Mesenchymal stem cell (in vitro differentiated cells and primary cell): ENCODE data around the gene ZNF761.
"Not testable (repeated sequence)": the region's sequence is repeated elsewhere in the genome, so short reads cannot be mapped to it uniquely, and the experiment has no call there.

ENCODE experiments used
- DNase-seq: peaks from one replicate; pipeline ENCODE4 v3.0.0-alpha.2; 2013
- H2AFZ ChIP-seq: one replicate; pipeline ENCODE4 v1.6.1; 2013; ENCODE audit warnings: low read depth, mild to moderate bottlenecking, control low read depth, inconsistent platforms, low read length, moderate library complexity
- H2AK5ac ChIP-seq: 2 replicates; pipeline ENCODE4 v1.6.1; 2013; ENCODE audit warnings: low read length, moderate library complexity, mild to moderate bottlenecking, inconsistent platforms; ENCODE audit not compliant: severe bottlenecking
- H2BK120ac ChIP-seq: one replicate; pipeline ENCODE4 v1.6.1; 2013; ENCODE audit warnings: low read depth, mild to moderate bottlenecking, inconsistent platforms, low read length, moderate library complexity
- H2BK12ac ChIP-seq, 2 experiments: one replicate each; pipeline ENCODE4 v1.6.1; 2013; ENCODE audit warnings: inconsistent platforms in 2 of 2, low read length in 2 of 2, mild to moderate bottlenecking in 2 of 2, moderate library complexity in 2 of 2, control low read depth in 1 of 2
- H2BK15ac ChIP-seq: one replicate; pipeline ENCODE4 v1.6.1; 2013; ENCODE audit warnings: mild to moderate bottlenecking, low read depth, inconsistent platforms; ENCODE audit not compliant: poor library complexity, severe bottlenecking
- H2BK5ac ChIP-seq: 2 replicates; pipeline ENCODE4 v1.6.1; 2013; ENCODE audit warnings: low read depth, mild to moderate bottlenecking, low read length, control low read depth, inconsistent platforms; ENCODE audit not compliant: poor library complexity, severe bottlenecking
- H3K14ac ChIP-seq, 2 experiments: one replicate each; pipeline ENCODE4 v1.6.1; 2013; ENCODE audit warnings: inconsistent platforms in 2 of 2, low read length in 2 of 2, control low read depth in 1 of 2, mild to moderate bottlenecking in 1 of 2, moderate library complexity in 1 of 2
- H3K18ac ChIP-seq, 2 experiments: one replicate each; pipeline ENCODE4 v1.6.1; 2013; ENCODE audit warnings: inconsistent platforms in 2 of 2, low read length in 2 of 2, control low read depth in 1 of 2, low read depth in 1 of 2, mild to moderate bottlenecking in 1 of 2
- H3K23ac ChIP-seq, 2 experiments: one replicate each; pipeline ENCODE4 v1.6.1; 2013; ENCODE audit warnings: inconsistent platforms in 2 of 2, low read length in 2 of 2, mild to moderate bottlenecking in 2 of 2, moderate library complexity in 2 of 2, control low read depth in 1 of 2
- H3K27ac ChIP-seq: 2 replicates; pipeline ENCODE4 v1.5.1; 2013; ENCODE audit warnings: mild to moderate bottlenecking, moderate library complexity, low read length, control low read depth, inconsistent platforms; ENCODE audit not compliant: poor library complexity, severe bottlenecking
- H3K27me3 ChIP-seq, 2 experiments: 2 replicates each; pipeline versions ENCODE4 v1.6.1 to v1.7.0; 2013; ENCODE audit warnings: low read length in 2 of 2, mild to moderate bottlenecking in 2 of 2, moderate library complexity in 2 of 2, control low read depth in 1 of 2, inconsistent platforms in 1 of 2; ENCODE audit not compliant: control insufficient read depth in 1 of 2, insufficient read depth in 1 of 2
- H3K36me3 ChIP-seq, 2 experiments: 2 replicates each; pipeline versions ENCODE4 v1.6.1 to v1.7.0; 2013; ENCODE audit warnings: low read length in 2 of 2, control low read depth in 1 of 2, inconsistent platforms in 1 of 2, low read depth in 1 of 2, mild to moderate bottlenecking in 1 of 2; ENCODE audit not compliant: insufficient read depth in 2 of 2, control insufficient read depth in 1 of 2
- H3K4ac ChIP-seq, 2 experiments: one replicate each; pipeline ENCODE4 v1.6.1; 2013; ENCODE audit warnings: inconsistent platforms in 2 of 2, low read length in 2 of 2, mild to moderate bottlenecking in 2 of 2, moderate library complexity in 2 of 2, control low read depth in 1 of 2, low read depth in 1 of 2
- H3K4me1 ChIP-seq: 2 replicates; pipeline ENCODE4 v1.6.1; 2013; ENCODE audit warnings: low read depth, low read length, control low read depth; ENCODE audit not compliant: control insufficient read depth, insufficient read depth
- H3K4me2 ChIP-seq: 2 replicates; pipeline ENCODE4 v1.6.1; 2013; ENCODE audit warnings: low read length, mild to moderate bottlenecking, inconsistent platforms; ENCODE audit not compliant: poor library complexity, severe bottlenecking
- H3K4me3 ChIP-seq, 2 experiments: 2 replicates each; pipeline versions ENCODE4 v1.5.1 to v1.7.0; 2013; ENCODE audit warnings: low read length in 2 of 2, mild to moderate bottlenecking in 2 of 2, control low read depth in 1 of 2, low read depth in 1 of 2; ENCODE audit not compliant: insufficient read depth in 1 of 2
- H3K79me1 ChIP-seq: replicated peaks from 2 replicates; pipeline ENCODE4 v1.6.1; 2013; ENCODE audit warnings: mild to moderate bottlenecking, control low read depth, low read length, inconsistent platforms; ENCODE audit not compliant: poor library complexity, severe bottlenecking
- H3K9ac ChIP-seq: 2 replicates; pipeline ENCODE4 v1.7.0; 2013; ENCODE audit warnings: mild to moderate bottlenecking, low read length, moderate library complexity
- H3K9me3 ChIP-seq: 2 replicates; pipeline ENCODE4 v1.7.0; 2013; ENCODE audit warnings: mild to moderate bottlenecking, low read length; ENCODE audit not compliant: control insufficient read depth
- H4K8ac ChIP-seq: one replicate; pipeline ENCODE4 v1.6.1; 2013; ENCODE audit warnings: inconsistent platforms, mild to moderate bottlenecking, low read length, moderate library complexity
- H4K91ac ChIP-seq: one replicate; pipeline ENCODE4 v1.6.1; 2013; ENCODE audit warnings: mild to moderate bottlenecking, low read length, inconsistent platforms
- WGBS: methylation state at CpG from one replicate; pipeline ENCODE4 v1.1.7; 2013; ENCODE audit warnings: mixed read lengths; 5-methylcytosine and 5-hydroxymethylcytosine counted together

The ZNF761 gene

DNA sequence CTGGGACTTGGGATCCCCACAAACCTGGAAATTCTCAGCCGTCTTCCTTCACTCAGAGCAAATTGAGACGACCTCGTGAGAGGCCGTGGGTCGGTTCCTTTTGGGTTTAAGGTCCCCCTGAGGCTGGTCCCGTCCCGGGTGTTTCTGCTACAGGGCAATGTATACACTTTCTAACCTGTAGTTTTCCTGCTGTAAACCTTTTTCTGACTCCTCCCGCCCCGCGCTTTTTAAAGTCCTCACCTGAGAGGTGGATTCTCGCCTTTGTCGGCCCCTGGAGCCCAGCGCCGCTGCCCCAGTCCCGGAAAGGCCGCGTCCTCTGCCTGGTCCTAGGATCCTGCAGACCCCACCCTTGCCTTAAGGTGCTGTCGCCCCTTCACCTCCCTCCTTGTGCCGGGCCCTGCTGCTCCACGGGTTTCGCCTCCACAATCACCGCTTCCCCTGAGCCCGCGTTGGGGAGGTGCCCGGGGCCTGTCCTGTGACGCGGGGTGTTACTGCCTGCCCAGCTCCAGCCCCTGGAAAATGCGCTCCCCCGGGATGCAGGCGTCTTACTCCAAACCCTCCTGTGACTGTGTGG is 391 bp downstream of the ZNF761 start:
- no peak overlapping the region for H2BK120ac ChIP-seq
- H3K4me1 ChIP-seq = peaks cover 3% of the 10 kb centered on the region
- H3K23ac ChIP-seq = no peak overlapping the region
- peak overlapping the region; percentile 99 for H3K9ac ChIP-seq
- peaks cover 15 to 37% of the 10 kb centered on the region in 2 experiments for H3K36me3 ChIP-seq
- no peaks in the 10 kb centered on the region for H3K27me3 ChIP-seq
- no peak overlapping the region for H4K8ac ChIP-seq
- no peak overlapping the region for H2BK15ac ChIP-seq
- H2AK5ac ChIP-seq = no peak overlapping the region
- H3K9me3 ChIP-seq = peaks cover 5% of the 10 kb centered on the region
- peak; percentile 62 for DNase-seq
- H3K79me1 ChIP-seq = peaks cover 18% of the 10 kb centered on the region
- H2AFZ ChIP-seq = peak overlapping the region; percentile 33
- H3K27ac ChIP-seq = peak overlapping the region; percentile 72
- H2BK5ac ChIP-seq = no peak overlapping the region
- H3K4me3 ChIP-seq = peak overlapping the region; percentile 76 to 97
- H3K14ac ChIP-seq = peak overlapping the region in 1 of 2 experiments; percentile 65
- H2BK12ac ChIP-seq = no peak overlapping the region
- peak overlapping the region in 1 of 2 experiments; percentile 6 for H3K4ac ChIP-seq
- H4K91ac ChIP-seq = no peak overlapping the region
- H3K4me2 ChIP-seq = peak overlapping the region; percentile 81
- under 1% methylated on average over 30 of the region's 30 CpGs for WGBS
- peak overlapping the region; percentile 14 to 31 for H3K18ac ChIP-seq

DNA sequence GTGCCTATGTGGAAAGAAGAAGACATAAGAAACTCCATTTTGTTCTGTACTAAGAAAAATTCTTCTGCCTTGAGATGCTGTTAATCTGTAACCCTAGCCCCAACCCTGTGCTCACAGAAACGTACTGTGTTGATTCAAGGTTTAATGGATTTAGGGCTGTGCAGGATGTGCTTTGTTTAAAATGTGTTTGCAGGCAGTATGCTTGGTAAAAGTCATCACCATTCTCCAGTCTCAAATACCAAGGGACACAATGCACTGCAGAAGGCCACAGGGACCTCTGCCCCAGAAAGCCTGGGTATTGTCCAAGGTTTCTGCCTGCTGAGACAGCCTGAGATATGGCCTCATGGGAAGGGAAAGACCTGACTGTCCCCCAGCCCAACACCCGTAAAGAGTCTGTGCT is 12.0 kb downstream of the ZNF761 start:
- H4K8ac ChIP-seq, H2BK12ac ChIP-seq, H3K18ac ChIP-seq, H3K4me2 ChIP-seq, H3K27ac ChIP-seq, H3K9ac ChIP-seq, H2AK5ac ChIP-seq, H3K23ac ChIP-seq, H2BK5ac ChIP-seq, H4K91ac ChIP-seq, H3K4ac ChIP-seq, H3K4me1 ChIP-seq, H2BK120ac ChIP-seq, DNase-seq, H2AFZ ChIP-seq, H3K14ac ChIP-seq, H2BK15ac ChIP-seq, H3K27me3 ChIP-seq: not testable (repeated sequence)
- 100% methylated on average over 2 of the region's 2 CpGs for WGBS
- Histone ChIP-seq H3K79me1 (peaks cover 11% of the 10 kb centered on the region), H3K4me3 (peak overlapping the region in 1 of 2 experiments; percentile 45), H3K36me3 (peaks cover 66 to 85% of the 10 kb centered on the region in 2 experiments), H3K9me3 (peaks cover 67% of the 10 kb centered on the region)

DNA sequence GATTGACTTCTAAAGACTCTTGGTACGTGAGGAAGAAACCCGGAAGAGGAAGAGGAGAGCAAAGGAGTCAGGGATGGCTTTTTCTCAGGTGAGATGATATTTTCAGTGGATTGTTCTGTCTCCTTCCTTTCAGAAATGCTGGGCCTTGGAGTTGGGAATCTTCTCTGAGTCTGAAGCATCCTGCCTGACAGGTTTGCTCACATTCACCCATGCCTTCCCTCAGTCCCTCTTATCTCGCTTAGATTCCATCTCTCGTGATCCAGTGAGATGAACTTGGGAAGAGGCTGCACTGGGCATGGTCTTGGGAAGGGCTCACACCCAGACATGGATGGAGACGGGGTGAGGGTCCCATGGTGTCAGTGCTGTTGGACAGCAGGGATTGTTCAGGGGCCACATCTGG is 15.4 kb downstream of the ZNF761 start:
- WGBS = 100% methylated on average over 5 of the region's 5 CpGs
- not testable (repeated sequence) for H3K9ac ChIP-seq, H2BK12ac ChIP-seq, H3K4me2 ChIP-seq, H3K27ac ChIP-seq, H2BK15ac ChIP-seq, H3K18ac ChIP-seq, H2BK120ac ChIP-seq, H3K79me1 ChIP-seq, H2BK5ac ChIP-seq, H3K4me3 ChIP-seq, DNase-seq, H3K4ac ChIP-seq, H3K14ac ChIP-seq, H3K4me1 ChIP-seq, H4K8ac ChIP-seq, H4K91ac ChIP-seq, H3K27me3 ChIP-seq, H2AK5ac ChIP-seq, H3K23ac ChIP-seq, H2AFZ ChIP-seq
- Histone ChIP-seq H3K9me3 (peaks cover 76% of the 10 kb centered on the region), H3K36me3 (peaks cover 68 to 88% of the 10 kb centered on the region in 2 experiments)

DNA sequence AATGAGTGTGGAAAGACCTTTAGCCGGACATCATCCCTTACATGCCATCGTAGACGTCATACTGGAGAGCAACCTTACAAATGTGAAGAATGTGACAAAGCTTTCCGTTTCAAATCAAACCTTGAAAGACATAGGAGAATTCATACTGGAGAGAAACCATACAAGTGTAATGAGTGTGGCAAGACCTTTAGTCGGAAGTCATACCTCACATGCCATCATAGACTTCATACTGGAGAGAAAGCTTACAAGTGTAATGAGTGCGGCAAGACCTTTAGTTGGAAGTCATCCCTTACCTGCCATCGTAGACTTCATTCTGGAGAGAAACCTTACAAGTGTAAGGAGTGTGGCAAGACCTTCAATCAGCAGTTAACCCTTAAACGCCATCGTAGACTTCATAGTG is 24.0 kb downstream of the ZNF761 start:
- H3K36me3 ChIP-seq = peaks cover 26 to 72% of the 10 kb centered on the region in 2 experiments
- H3K23ac ChIP-seq = no peak overlapping the region
- no peak overlapping the region for H2BK5ac ChIP-seq
- H3K18ac ChIP-seq = no peak overlapping the region
- no peaks in the 10 kb centered on the region for H3K4me1 ChIP-seq
- no peak overlapping the region for H2BK15ac ChIP-seq
- no peak overlapping the region for H4K91ac ChIP-seq
- H3K9ac ChIP-seq = no peak overlapping the region
- H2AFZ ChIP-seq = no peak overlapping the region
- H3K14ac ChIP-seq = no peak overlapping the region
- DNase-seq = no peak
- no peaks in the 10 kb centered on the region for H3K27me3 ChIP-seq
- no peak overlapping the region for H2BK12ac ChIP-seq
- no peak overlapping the region for H3K4me2 ChIP-seq
- H3K79me1 ChIP-seq = no peaks in the 10 kb centered on the region
- H3K4ac ChIP-seq = no peak overlapping the region
- H3K27ac ChIP-seq = no peak overlapping the region
- 96% methylated on average over 7 of the region's 9 CpGs for WGBS
- H2AK5ac ChIP-seq = no peak overlapping the region
- H2BK120ac ChIP-seq = no peak overlapping the region
- peak overlapping the region in 1 of 2 experiments; percentile 44 for H3K4me3 ChIP-seq
- peaks cover 84% of the 10 kb centered on the region for H3K9me3 ChIP-seq
- H4K8ac ChIP-seq = no peak overlapping the region
